Testis (tissue), 2 donors: Measurements from ENCODE around the gene MRPS5.

ENCODE experiments used
- POLR2A ChIP-seq: fragments of 450-650 bp; IDR thresholded peaks from one replicate; pipeline ENCODE4 v1.6.1; 2017; ENCODE audit warnings: antibody characterized with exemption, mild to moderate bottlenecking, moderate library complexity
- TF ChIP-seq, protein P1 (sequence below), 3 experiments: fragments of 450-650 bp in 2 of 3; fragments of 200-600 bp in 1 of 3; sonication (generic) in 1 of 3; IDR thresholded peaks; one replicate each; pipeline ENCODE4 v1.5.1; 2016 to 2019; ENCODE audit warnings: antibody characterized with exemption in 3 of 3, mild to moderate bottlenecking in 2 of 3, moderate library complexity in 1 of 3

DNA sequence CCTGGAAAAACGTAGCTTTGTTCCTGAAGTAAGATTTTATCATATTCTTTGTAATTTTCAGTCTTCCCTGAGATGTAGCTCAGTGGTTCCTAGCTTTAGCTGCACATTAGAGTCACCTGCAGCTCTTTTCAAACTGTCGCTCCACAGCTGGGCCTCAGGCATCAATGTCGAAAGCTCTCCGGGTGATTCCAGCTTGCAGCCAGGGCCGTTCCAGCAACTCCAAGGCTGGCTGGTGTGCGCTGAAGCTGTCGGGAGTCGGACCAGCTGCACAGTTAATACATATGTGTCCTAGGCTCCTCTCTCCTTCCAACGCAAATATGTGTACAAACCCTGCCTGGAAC lies 43.4 kb upstream of the MRPS5 start:
- TF ChIP-seq POLR2A, result no peak
- TF ChIP-seq, protein P1, sequence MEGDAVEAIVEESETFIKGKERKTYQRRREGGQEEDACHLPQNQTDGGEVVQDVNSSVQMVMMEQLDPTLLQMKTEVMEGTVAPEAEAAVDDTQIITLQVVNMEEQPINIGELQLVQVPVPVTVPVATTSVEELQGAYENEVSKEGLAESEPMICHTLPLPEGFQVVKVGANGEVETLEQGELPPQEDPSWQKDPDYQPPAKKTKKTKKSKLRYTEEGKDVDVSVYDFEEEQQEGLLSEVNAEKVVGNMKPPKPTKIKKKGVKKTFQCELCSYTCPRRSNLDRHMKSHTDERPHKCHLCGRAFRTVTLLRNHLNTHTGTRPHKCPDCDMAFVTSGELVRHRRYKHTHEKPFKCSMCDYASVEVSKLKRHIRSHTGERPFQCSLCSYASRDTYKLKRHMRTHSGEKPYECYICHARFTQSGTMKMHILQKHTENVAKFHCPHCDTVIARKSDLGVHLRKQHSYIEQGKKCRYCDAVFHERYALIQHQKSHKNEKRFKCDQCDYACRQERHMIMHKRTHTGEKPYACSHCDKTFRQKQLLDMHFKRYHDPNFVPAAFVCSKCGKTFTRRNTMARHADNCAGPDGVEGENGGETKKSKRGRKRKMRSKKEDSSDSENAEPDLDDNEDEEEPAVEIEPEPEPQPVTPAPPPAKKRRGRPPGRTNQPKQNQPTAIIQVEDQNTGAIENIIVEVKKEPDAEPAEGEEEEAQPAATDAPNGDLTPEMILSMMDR (IDR thresholded peaks at IDR 0.05), result no peak
